HEK293T (cell line): Measurements from ENCODE around the gene STRIP1.

Experiments used
- BHLHE40 ChIP-seq: fragments of 450-650 bp; IDR thresholded peaks from 2 replicates; pipeline ENCODE4 v1.6.1; 2016; ENCODE audit warnings: mild to moderate bottlenecking, moderate library complexity, borderline replicate concordance
- ELF4 ChIP-seq: fragments of 450-650 bp; IDR thresholded peaks from 2 replicates; pipeline ENCODE4 v1.6.1; 2017; ENCODE audit warnings: antibody characterized with exemption
- FOXA1 ChIP-seq: fragments of 450-650 bp; IDR thresholded peaks from 2 replicates; pipeline ENCODE4 v1.6.1; 2016; ENCODE audit warnings: mild to moderate bottlenecking
- FOXM1 ChIP-seq: fragments of 450-650 bp; IDR thresholded peaks from 2 replicates; pipeline ENCODE4 v1.6.1; 2017; ENCODE audit warnings: mild to moderate bottlenecking, borderline replicate concordance
- HDGF ChIP-seq: fragments of 450-650 bp; IDR thresholded peaks from 2 replicates; pipeline ENCODE4 v1.6.1; 2017; ENCODE audit warnings: antibody characterized with exemption, borderline replicate concordance
- NFRKB ChIP-seq: fragments of 450-650 bp; IDR thresholded peaks from 2 replicates; pipeline ENCODE4 v1.6.1; 2016; ENCODE audit warnings: mild to moderate bottlenecking, moderate library complexity
- TARDBP ChIP-seq: fragments of 450-650 bp; IDR thresholded peaks from 2 replicates; pipeline ENCODE4 v1.6.1; 2016

GRCh38 chr1:110021285-110021684, 13.1 kb upstream of the STRIP1 start:
- TF ChIP-seq BHLHE40, result no peak
- no peak for TF ChIP-seq NFRKB
- no peak for TF ChIP-seq FOXM1
- no peak for TF ChIP-seq TARDBP
- no peak for TF ChIP-seq ELF4
- TF ChIP-seq FOXA1, result no peak
- TF ChIP-seq HDGF, result no peak
